Measurements from ENCODE around the gene SPINT2. TPM values are rescaled to one million over a fixed set of nuclear protein-coding genes. Genes with fewer than 3 reads are reported as not detected.

SPINT2 gene
- polyA plus RNA-seq, 1 donor (not counting 4 experiments of a cell fraction or from before 2014, with no cell fraction given): 363 TPM

DNA sequence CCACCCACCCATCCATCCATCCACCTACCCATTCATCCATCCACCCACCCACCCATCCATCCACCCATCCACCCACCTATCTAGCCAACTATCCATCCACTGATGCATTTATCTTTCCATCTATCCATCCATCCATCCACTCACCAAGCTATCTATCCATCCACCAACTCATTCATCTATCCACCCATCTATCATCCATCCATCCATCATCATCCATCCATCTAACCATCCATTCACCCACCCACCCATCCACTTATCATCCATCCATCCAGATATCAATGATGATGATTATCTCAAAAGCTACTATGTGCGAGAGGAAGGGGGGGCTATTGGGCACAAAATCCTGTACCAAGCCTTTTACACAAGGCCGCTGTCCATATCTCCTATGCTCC is 45.9 kb downstream of the SPINT2 start:
- Histone ChIP-seq H2AFZ (ENCODE audit: control insufficient read depth, low read length) (no peak overlapping the region), H3K79me2 (ENCODE audit: control insufficient read depth, insufficient read depth, low read length) (peaks cover 11% of the 10 kb centered on the region), H3K9me1 (ENCODE audit: control insufficient read depth, extremely low read depth, insufficient read depth, low read length) (no peaks in the 10 kb centered on the region), H3K4me2 (ENCODE audit: control insufficient read depth, extremely low read depth, insufficient read depth, low read depth, low read length) (no peak overlapping the region), H3K9ac (ENCODE audit: control insufficient read depth, extremely low read depth, insufficient read depth, low read length) (no peak overlapping the region), H3K4me3 (ENCODE audit: control insufficient read depth in 2 of 3, extremely low read depth in 1 of 3, insufficient read depth in 2 of 3, low read depth in 1 of 3, low read length in 3 of 3) (no peak overlapping the region), H3K27me3 (ENCODE audit: control insufficient read depth, extremely low read depth, insufficient read depth, low read length) (no peaks in the 10 kb centered on the region), H3K27ac (ENCODE audit: control insufficient read depth, insufficient read depth, low read length) (no peak overlapping the region), H3K36me3 (ENCODE audit: control insufficient read depth in 2 of 2, extremely low read depth in 1 of 2, insufficient read depth in 2 of 2, low read length in 2 of 2) (peaks cover 6 to 23% of the 10 kb centered on the region in 2 experiments), H3K4me1 (ENCODE audit: control insufficient read depth, extremely low read depth, insufficient read depth, low read length) (peaks cover 20% of the 10 kb centered on the region), H3K9me3 (ENCODE audit: control insufficient read depth, low read depth, low read length) (no peaks in the 10 kb centered on the region), H4K20me1 (ENCODE audit: control insufficient read depth, extremely low read depth, insufficient read depth, low read length) (no peaks in the 10 kb centered on the region)
- dilution Hi-C loops (cut with MboI; ENCODE audit: extremely low pct_ligation_motif_present, low sequenced_read_pairs): no loop called here
- TF ChIP-seq, protein P1, sequence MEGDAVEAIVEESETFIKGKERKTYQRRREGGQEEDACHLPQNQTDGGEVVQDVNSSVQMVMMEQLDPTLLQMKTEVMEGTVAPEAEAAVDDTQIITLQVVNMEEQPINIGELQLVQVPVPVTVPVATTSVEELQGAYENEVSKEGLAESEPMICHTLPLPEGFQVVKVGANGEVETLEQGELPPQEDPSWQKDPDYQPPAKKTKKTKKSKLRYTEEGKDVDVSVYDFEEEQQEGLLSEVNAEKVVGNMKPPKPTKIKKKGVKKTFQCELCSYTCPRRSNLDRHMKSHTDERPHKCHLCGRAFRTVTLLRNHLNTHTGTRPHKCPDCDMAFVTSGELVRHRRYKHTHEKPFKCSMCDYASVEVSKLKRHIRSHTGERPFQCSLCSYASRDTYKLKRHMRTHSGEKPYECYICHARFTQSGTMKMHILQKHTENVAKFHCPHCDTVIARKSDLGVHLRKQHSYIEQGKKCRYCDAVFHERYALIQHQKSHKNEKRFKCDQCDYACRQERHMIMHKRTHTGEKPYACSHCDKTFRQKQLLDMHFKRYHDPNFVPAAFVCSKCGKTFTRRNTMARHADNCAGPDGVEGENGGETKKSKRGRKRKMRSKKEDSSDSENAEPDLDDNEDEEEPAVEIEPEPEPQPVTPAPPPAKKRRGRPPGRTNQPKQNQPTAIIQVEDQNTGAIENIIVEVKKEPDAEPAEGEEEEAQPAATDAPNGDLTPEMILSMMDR (optimal IDR thresholded peaks at IDR 0.05 in 1 of 3, IDR thresholded peaks at IDR 0.05 in 1 of 3, conservative IDR thresholded peaks at IDR 0.05 in 1 of 3; ENCODE audit: extremely low read depth in 1 of 3, insufficient read depth in 2 of 3, low read length in 3 of 3): no peak
- no peak for TF ChIP-seq EZH2 (IDR thresholded peaks at IDR 0.05; ENCODE audit: low read length)
- DNase-seq (ENCODE audit: low read depth, low spot score) (no peak), FAIRE-seq (no peak)

DNA sequence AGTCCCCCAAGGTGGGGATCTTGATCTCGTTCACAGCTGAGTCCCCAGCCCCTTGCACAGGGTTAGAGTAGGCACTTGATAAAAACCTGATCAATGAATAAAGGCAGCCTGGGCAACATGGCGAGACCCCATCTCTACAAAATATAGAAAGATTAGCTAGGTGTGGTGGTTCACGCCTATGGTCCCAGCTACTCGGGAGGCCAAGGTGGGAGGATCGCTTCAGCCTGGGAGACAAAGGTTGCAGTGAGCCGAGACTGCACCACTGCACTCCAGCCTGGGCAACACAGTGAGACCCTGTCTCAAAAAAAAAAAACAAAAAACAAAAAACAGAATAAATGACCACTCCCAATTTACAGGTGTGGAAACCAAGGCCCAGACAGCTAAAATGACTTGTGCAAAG is 46.6 kb downstream of the SPINT2 start:
- no peaks in the 10 kb centered on the region for H3K9me1 ChIP-seq (ENCODE audit: control insufficient read depth, extremely low read depth, insufficient read depth, low read length)
- DNase-seq (ENCODE audit: low read depth, low spot score) (no peak), FAIRE-seq (no peak)
- no peaks in the 10 kb centered on the region for H3K27me3 ChIP-seq (ENCODE audit: control insufficient read depth, extremely low read depth, insufficient read depth, low read length)
- no peak overlapping the region for H2AFZ ChIP-seq (ENCODE audit: control insufficient read depth, low read length)
- peaks cover 8% of the 10 kb centered on the region for H3K79me2 ChIP-seq (ENCODE audit: control insufficient read depth, insufficient read depth, low read length)
- H3K36me3 ChIP-seq (ENCODE audit: control insufficient read depth in 2 of 2, extremely low read depth in 1 of 2, insufficient read depth in 2 of 2, low read length in 2 of 2): peaks cover 6 to 18% of the 10 kb centered on the region in 2 experiments
- TF ChIP-seq EZH2 (IDR thresholded peaks at IDR 0.05; ENCODE audit: low read length): no peak
- TF ChIP-seq, protein P1 (optimal IDR thresholded peaks at IDR 0.05 in 1 of 3, IDR thresholded peaks at IDR 0.05 in 1 of 3, conservative IDR thresholded peaks at IDR 0.05 in 1 of 3; ENCODE audit: extremely low read depth in 1 of 3, insufficient read depth in 2 of 3, low read length in 3 of 3): no peak
- H3K27ac ChIP-seq (ENCODE audit: control insufficient read depth, insufficient read depth, low read length): no peak overlapping the region
- H3K9me3 ChIP-seq (ENCODE audit: control insufficient read depth, low read depth, low read length): no peaks in the 10 kb centered on the region
- peaks cover 17% of the 10 kb centered on the region for H3K4me1 ChIP-seq (ENCODE audit: control insufficient read depth, extremely low read depth, insufficient read depth, low read length)
- H3K4me2 ChIP-seq (ENCODE audit: control insufficient read depth, extremely low read depth, insufficient read depth, low read depth, low read length): no peak overlapping the region
- H4K20me1 ChIP-seq (ENCODE audit: control insufficient read depth, extremely low read depth, insufficient read depth, low read length): no peaks in the 10 kb centered on the region
- dilution Hi-C loops (cut with MboI; ENCODE audit: extremely low pct_ligation_motif_present, low sequenced_read_pairs): no loop called here
- H3K9ac ChIP-seq (ENCODE audit: control insufficient read depth, extremely low read depth, insufficient read depth, low read length): no peak overlapping the region
- no peak overlapping the region for H3K4me3 ChIP-seq (ENCODE audit: control insufficient read depth in 2 of 3, extremely low read depth in 1 of 3, insufficient read depth in 2 of 3, low read depth in 1 of 3, low read length in 3 of 3)

All from keratinocyte (primary cell).